ENCODE data around the gene SEH1L.

Gene SEH1L

GRCh38 chr18:12924616-12925015, 23.2 kb upstream of the SEH1L start:
- Histone ChIP-seq H3K36me3 (replicated peaks) (no peaks in the 10 kb centered on the region), H3K27me3 (replicated peaks) (no peaks in the 10 kb centered on the region), H3K4me3 (ENCODE audit: low read depth, low read length) (no peak overlapping the region), H3K27ac (no peak overlapping the region)
- no peak for DNase-seq
- in situ Hi-C loops (cut with HindIII; ENCODE audit: low pct_ligation_motif_present, low sequenced_read_pairs): no loop called here
- TF ChIP-seq, protein P1, sequence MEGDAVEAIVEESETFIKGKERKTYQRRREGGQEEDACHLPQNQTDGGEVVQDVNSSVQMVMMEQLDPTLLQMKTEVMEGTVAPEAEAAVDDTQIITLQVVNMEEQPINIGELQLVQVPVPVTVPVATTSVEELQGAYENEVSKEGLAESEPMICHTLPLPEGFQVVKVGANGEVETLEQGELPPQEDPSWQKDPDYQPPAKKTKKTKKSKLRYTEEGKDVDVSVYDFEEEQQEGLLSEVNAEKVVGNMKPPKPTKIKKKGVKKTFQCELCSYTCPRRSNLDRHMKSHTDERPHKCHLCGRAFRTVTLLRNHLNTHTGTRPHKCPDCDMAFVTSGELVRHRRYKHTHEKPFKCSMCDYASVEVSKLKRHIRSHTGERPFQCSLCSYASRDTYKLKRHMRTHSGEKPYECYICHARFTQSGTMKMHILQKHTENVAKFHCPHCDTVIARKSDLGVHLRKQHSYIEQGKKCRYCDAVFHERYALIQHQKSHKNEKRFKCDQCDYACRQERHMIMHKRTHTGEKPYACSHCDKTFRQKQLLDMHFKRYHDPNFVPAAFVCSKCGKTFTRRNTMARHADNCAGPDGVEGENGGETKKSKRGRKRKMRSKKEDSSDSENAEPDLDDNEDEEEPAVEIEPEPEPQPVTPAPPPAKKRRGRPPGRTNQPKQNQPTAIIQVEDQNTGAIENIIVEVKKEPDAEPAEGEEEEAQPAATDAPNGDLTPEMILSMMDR (IDR thresholded peaks at IDR 0.05; ENCODE audit: low read depth, low read length, missing control alignments): no peak

DNA sequence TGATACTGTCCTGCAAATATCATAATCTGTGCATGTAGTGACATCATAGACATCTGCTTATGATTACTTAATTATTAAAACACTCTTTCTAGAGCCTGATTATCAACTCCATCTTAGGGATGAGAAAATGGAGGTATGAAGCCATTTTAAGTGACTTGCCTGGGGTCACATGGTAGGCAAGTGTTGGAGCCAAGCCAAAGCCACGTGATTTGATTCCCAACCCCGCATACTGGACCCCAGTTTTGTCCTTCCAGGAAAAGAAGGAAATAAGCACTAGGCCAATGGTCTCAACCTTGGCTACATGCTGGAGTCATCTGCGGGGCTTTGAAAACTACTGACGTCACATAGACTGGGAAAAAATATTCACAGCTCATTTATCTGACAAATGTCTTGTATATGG, 19.6 kb upstream of the SEH1L start:
- no peaks in the 10 kb centered on the region for H3K36me3 ChIP-seq (replicated peaks)
- DNase-seq: no peak
- in situ Hi-C loops (cut with HindIII; ENCODE audit: low pct_ligation_motif_present, low sequenced_read_pairs): no loop called here
- H3K27me3 ChIP-seq (replicated peaks): no peaks in the 10 kb centered on the region
- no peak overlapping the region for H3K27ac ChIP-seq
- H3K4me3 ChIP-seq (ENCODE audit: low read depth, low read length): no peak overlapping the region
- TF ChIP-seq, protein P1 (IDR thresholded peaks at IDR 0.05; ENCODE audit: low read depth, low read length, missing control alignments): no peak

DNA sequence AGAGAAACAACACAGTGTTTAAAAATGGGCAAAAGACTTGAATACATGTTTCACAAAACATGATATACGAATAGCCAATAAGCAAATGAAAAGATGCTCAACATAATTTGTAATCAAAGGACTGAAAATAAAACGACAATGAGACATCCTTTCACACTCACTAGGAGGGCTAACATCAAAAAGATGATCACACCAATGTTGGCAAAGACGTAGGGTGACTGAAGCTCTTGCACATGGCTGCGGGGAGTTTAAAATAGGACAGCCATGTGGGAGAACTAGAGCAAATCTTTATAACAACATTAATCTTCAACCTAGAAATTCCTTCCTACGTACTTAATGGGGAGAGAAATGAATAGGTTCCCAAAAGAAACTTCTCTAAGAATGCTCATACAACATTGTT, 19.2 kb upstream of the SEH1L start:
- no peak overlapping the region for H3K4me3 ChIP-seq (ENCODE audit: low read depth, low read length)
- no peak for DNase-seq
- in situ Hi-C loops (cut with HindIII; ENCODE audit: low pct_ligation_motif_present, low sequenced_read_pairs): no loop called here
- no peaks in the 10 kb centered on the region for H3K36me3 ChIP-seq (replicated peaks)
- no peaks in the 10 kb centered on the region for H3K27me3 ChIP-seq (replicated peaks)
- no peak overlapping the region for H3K27ac ChIP-seq
- TF ChIP-seq, protein P1 (IDR thresholded peaks at IDR 0.05; ENCODE audit: low read depth, low read length, missing control alignments): no peak

DNA sequence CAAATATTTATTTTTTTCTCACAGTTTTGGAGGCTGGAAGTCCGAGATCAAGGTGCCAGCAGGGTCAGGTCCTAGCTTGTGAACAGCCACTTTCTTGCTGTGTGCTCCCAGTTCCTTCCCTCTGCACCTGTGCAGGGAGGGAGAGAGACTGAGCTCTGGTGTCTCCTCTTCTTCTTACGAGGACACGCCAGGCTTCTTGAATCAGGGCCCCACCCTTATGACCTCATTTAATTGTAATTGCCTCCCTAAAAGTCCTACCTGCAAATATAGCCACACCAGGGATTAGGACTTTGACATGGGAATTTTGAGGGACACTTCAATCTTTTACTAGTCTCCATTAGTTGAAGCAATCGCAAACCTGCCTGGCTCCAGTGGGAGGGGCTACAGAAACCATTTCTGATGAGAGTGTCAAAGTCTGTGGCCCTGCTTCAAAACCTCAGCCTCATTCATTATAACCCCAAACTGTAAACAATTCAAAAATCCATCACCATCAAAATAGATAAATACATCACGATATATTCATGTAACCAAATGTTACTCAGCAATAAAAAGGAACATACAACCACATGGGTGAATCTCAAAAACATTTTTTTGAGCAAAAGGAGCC, 18.2 kb upstream of the SEH1L start:
- TF ChIP-seq, protein P1 (IDR thresholded peaks at IDR 0.05; ENCODE audit: low read depth, low read length, missing control alignments): no peak
- in situ Hi-C loops (cut with HindIII; ENCODE audit: low pct_ligation_motif_present, low sequenced_read_pairs): no loop called here
- H3K36me3 ChIP-seq (replicated peaks): no peaks in the 10 kb centered on the region
- H3K27ac ChIP-seq: no peak overlapping the region
- DNase-seq: no peak
- no peak overlapping the region for H3K4me3 ChIP-seq (ENCODE audit: low read depth, low read length)
- H3K27me3 ChIP-seq (replicated peaks): no peaks in the 10 kb centered on the region

GRCh38 chr18:12930376-12930775, 17.4 kb upstream of the SEH1L start:
- no peaks in the 10 kb centered on the region for H3K27me3 ChIP-seq (replicated peaks)
- TF ChIP-seq, protein P1 (IDR thresholded peaks at IDR 0.05; ENCODE audit: low read depth, low read length, missing control alignments): no peak
- no peak for DNase-seq
- in situ Hi-C loops (cut with HindIII; ENCODE audit: low pct_ligation_motif_present, low sequenced_read_pairs): no loop called here
- no peak overlapping the region for H3K4me3 ChIP-seq (ENCODE audit: low read depth, low read length)
- H3K36me3 ChIP-seq (replicated peaks): no peaks in the 10 kb centered on the region
- no peak overlapping the region for H3K27ac ChIP-seq

- in situ Hi-C loops (cut with HindIII; ENCODE audit: low pct_ligation_motif_present, low sequenced_read_pairs): no loop called here
Measured at GRCh38 chr18:12930908-12931307, 16.9 kb upstream of the SEH1L start.

More at GRCh38 chr18:12930908-12931307, 16.9 kb upstream of the SEH1L start:
- Histone ChIP-seq H3K4me3 (ENCODE audit: low read depth, low read length) (no peak overlapping the region), H3K27me3 (replicated peaks) (no peaks in the 10 kb centered on the region), H3K36me3 (replicated peaks) (no peaks in the 10 kb centered on the region), H3K27ac (no peak overlapping the region)
- DNase-seq: no peak
- TF ChIP-seq, protein P1 (IDR thresholded peaks at IDR 0.05; ENCODE audit: low read depth, low read length, missing control alignments): no peak
